Fibroblast of villous mesenchyme (primary cell): ENCODE data around the gene FAAH2. TPM values are rescaled to one million over a fixed set of nuclear protein-coding genes. Genes with fewer than 3 reads are reported as not detected.

ENCODE experiments used
- DNase-seq: peaks from one replicate; pipeline ENCODE4 v3.0.0-alpha.2; 2010; ENCODE audit warnings: low read depth
- H3K4me3 ChIP-seq: 2 replicates; pipeline ENCODE4 v1.5.1; 2011; ENCODE audit warnings: low read depth, mild to moderate bottlenecking, low read length
- CTCF ChIP-seq: IDR thresholded peaks from 2 replicates; pipeline ENCODE4 v1.5.1; 2012; ENCODE audit warnings: low read depth, mild to moderate bottlenecking, low read length; ENCODE audit not compliant: insufficient read depth
- total RNA-seq: library from RNA; depleted of rRNA; stranded (reverse); fragments of >200 nt; gene quantifications from 2 replicates; pipeline ENCODE4 v1.2.3, GENCODE V29; 2012

Gene FAAH2
- 0.86 TPM in 1 of 2 replicates, not detected in the other for total RNA-seq

- no peak for DNase-seq
- H3K4me3 ChIP-seq, result no peak within 1 kb of the TSS
- TF ChIP-seq CTCF, result no peak
Observed at GRCh38 chrX:57286507-57287251, at the start of gene FAAH2. Gene FAAH2, plus strand, starts transcription at chrX:57286706. Its CDS starts 120 bp downstream, at chrX:57286826.

GRCh38 chrX:57241967-57242366 is 44.5 kb upstream of the FAAH2 start:
- H3K4me3 ChIP-seq, result no peak overlapping the region
- no peak for DNase-seq
- TF ChIP-seq CTCF, result no peak

DNA sequence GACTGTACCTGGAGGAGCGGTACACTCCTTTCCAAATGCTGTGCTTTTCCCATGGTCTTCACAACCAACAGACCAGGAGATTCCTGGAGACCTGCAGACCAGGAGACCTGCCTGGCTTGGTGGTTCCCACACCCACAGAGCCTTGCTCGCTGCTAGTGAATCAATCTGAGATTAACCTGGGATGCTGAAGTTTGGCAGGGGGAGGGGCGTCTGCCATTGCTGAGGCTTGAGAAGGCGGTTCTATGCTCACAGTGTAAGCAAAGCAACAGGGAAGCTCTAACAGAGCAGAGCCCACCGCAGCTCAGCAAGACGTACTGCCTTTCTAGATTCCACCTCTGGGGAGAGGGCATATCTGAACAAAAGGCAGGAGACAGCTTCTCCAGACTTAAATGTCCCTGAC is 34.5 kb upstream of the FAAH2 start:
- TF ChIP-seq CTCF, result no peak
- no peak for DNase-seq
- no peak overlapping the region for H3K4me3 ChIP-seq

DNA sequence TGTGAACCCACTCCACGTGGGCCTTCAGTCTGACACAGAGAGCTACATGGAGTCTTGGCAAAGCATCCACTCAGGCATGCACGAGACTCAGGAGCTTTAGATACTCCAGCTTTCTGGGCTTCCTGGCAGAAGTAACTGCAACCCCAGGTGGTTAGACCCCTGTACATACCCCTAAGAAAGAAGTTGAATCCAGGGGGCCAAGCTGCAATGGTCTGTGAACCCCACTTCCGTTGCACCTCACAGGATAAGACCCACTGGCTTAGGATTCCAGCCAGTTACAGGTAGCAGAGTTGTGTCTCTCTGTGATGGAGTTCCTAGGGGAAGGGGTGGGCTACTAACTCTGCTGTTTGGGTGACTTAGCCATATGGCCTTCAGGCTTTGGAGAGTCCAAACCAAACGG is 21.4 kb upstream of the FAAH2 start:
- TF ChIP-seq CTCF, result no peak
- H3K4me3 ChIP-seq, result no peak overlapping the region
- DNase-seq, result no peak

DNA sequence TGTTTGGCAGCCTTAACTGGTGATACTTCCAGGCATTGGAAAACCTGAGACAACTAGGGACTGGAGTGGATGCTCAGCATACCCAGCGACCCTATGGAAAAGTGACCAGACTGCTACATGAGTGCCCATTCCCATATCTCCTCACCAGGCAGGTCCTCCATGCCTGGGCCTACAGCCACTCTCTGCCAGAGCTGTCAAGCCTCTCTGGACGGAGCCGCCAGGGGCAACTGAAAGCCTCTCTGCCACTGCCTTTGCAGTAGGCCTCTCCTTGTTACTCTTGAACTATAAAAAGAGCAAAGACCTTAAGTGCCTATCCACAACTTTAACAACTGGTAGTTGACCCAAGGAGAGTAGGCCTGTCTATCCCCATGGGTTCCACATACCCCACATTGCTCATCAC is 20.2 kb upstream of the FAAH2 start:
- DNase-seq, result no peak
- TF ChIP-seq CTCF, result no peak
- no peak overlapping the region for H3K4me3 ChIP-seq

- TF ChIP-seq CTCF, result no peak
- no peak for DNase-seq
- no peak overlapping the region for H3K4me3 ChIP-seq
Observed at GRCh38 chrX:57266871-57267270, 19.6 kb upstream of the FAAH2 start.

DNA sequence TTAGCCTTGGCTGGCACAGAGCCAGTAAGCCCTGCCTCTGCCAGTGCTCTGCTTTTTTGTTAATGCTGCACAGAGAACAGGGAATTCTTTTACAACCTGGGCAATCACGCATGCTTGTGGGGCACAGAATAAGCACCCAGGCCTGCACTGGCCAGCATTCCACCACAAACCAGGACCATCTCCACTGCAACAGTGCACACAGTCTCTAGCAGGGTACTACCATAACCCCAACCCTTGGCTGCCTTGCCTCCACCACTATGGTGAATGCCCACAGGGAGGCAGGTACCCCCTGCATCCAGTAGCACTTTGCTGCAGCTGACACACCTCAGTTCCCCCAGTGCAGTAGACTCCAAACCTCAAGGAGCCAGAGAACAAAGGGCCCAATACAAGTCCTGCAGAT is 19.2 kb upstream of the FAAH2 start:
- no peak for TF ChIP-seq CTCF
- H3K4me3 ChIP-seq, result no peak overlapping the region
- no peak for DNase-seq
